Esophagus squamous epithelium (tissue), 4 donors: Measurements from ENCODE around the gene RNASE8.

ENCODE experiments used
- POLR2A ChIP-seq, 4 donors: fragments of 450-650 bp; IDR thresholded peaks; one replicate each; pipeline ENCODE4 v1.6.1; 2017; ENCODE audit warnings: antibody characterized with exemption in 4 of 4, mild to moderate bottlenecking in 4 of 4, moderate library complexity in 3 of 4
- TF ChIP-seq, protein P1 (sequence below), 6 experiments: fragments of 450-650 bp in 4 of 6; fragments of 200-600 bp in 2 of 6; sonication (generic) in 2 of 6; IDR thresholded peaks; one replicate each; pipeline ENCODE4 v1.5.1; 2016 to 2019; ENCODE audit warnings: antibody characterized with exemption in 6 of 6, mild to moderate bottlenecking in 4 of 6, moderate library complexity in 4 of 6

DNA sequence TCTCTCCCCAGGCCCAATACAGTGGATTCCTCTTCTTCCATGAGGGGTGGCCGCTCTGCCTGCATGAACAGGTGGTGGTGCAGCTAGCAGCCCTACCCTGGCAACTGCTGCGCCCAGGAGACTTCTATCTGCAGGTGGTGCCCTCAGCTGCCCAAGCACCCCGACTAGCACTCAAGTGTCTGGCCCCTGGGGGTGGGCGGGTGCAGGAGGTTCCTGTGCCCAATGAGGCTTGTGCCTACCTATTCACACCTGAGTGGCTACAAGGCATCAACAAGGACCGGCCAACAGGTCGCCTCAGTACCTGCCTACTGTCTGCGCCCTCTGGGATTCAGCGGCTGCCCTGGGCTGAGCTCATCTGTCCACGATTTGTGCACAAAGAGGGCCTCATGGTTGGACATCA, 16.3 kb downstream of the RNASE8 start:
- TF ChIP-seq, protein P1, sequence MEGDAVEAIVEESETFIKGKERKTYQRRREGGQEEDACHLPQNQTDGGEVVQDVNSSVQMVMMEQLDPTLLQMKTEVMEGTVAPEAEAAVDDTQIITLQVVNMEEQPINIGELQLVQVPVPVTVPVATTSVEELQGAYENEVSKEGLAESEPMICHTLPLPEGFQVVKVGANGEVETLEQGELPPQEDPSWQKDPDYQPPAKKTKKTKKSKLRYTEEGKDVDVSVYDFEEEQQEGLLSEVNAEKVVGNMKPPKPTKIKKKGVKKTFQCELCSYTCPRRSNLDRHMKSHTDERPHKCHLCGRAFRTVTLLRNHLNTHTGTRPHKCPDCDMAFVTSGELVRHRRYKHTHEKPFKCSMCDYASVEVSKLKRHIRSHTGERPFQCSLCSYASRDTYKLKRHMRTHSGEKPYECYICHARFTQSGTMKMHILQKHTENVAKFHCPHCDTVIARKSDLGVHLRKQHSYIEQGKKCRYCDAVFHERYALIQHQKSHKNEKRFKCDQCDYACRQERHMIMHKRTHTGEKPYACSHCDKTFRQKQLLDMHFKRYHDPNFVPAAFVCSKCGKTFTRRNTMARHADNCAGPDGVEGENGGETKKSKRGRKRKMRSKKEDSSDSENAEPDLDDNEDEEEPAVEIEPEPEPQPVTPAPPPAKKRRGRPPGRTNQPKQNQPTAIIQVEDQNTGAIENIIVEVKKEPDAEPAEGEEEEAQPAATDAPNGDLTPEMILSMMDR (IDR thresholded peaks at IDR 0.05), result no peak
- TF ChIP-seq POLR2A (IDR thresholded peaks at IDR 0.05), result no peak
